ENCODE results near the gene UMODL1.

GRCh38 chr21:42027822-42028765, 43.0 kb upstream of the UMODL1 start:
- TF ChIP-seq CTCF (IDR thresholded peaks at IDR 0.05; ENCODE audit: low read length) (no peak), EZH2 (optimal IDR thresholded peaks at IDR 0.05; ENCODE audit: low read depth, low read length) (no peak), EZH2phosphoT487 (IDR thresholded peaks at IDR 0.05; ENCODE audit: low read length) (no peak)

Data from MM.1S (cell line).